T1000 (cell line): ENCODE measurements around the gene KRTAP6-2.

ENCODE experiments used
- DNase-seq: peaks from one replicate; lab custom pipeline; 2025; ENCODE audit warnings: mixed read lengths; lab: John Stamatoyannopoulos, UW

The KRTAP6-2 gene

GRCh38 chr21:30598802-30599201 lies at the start of gene KRTAP6-2:
Gene KRTAP6-2 (minus strand): TSS chr21:30598902. CDS start chr21:30598874, 28 bp downstream.
- DNase-seq: no peak

- no peak for DNase-seq
Measured at GRCh38 chr21:30646904-30647414, 48.3 kb upstream of the KRTAP6-2 start.

GRCh38 chr21:30642564-30642963 lies 43.9 kb upstream of the KRTAP6-2 start, which contains the start of gene KRTAP20-3:
Gene KRTAP20-3 (plus strand): TSS chr21:30642864.
- DNase-seq: no peak

GRCh38 chr21:30638686-30639085 lies 40.0 kb upstream of the KRTAP6-2 start:
- DNase-seq: no peak

GRCh38 chr21:30634906-30635305 lies 36.2 kb upstream of the KRTAP6-2 start, which contains the start of gene KRTAP20-2:
Gene KRTAP20-2 (plus strand): TSS chr21:30635206. CDS start chr21:30635264, 58 bp downstream.
- DNase-seq: no peak

GRCh38 chr21:30629200-30629599 lies 30.5 kb upstream of the KRTAP6-2 start:
- no peak for DNase-seq

- DNase-seq: no peak
Measured at GRCh38 chr21:30628109-30628508, 29.4 kb upstream of the KRTAP6-2 start.

GRCh38 chr21:30625449-30626165 lies 26.9 kb upstream of the KRTAP6-2 start:
- no peak for DNase-seq

GRCh38 chr21:30623362-30623761 lies 24.7 kb upstream of the KRTAP6-2 start:
- no peak for DNase-seq

- DNase-seq: no peak
Measured at GRCh38 chr21:30620522-30620921, 21.8 kb upstream of the KRTAP6-2 start, which contains the start of gene KRTAP20-4. Gene KRTAP20-4 (plus strand): TSS chr21:30620627.

GRCh38 chr21:30620080-30620479 lies 21.4 kb upstream of the KRTAP6-2 start:
- no peak for DNase-seq

GRCh38 chr21:30616125-30616524 lies 17.4 kb upstream of the KRTAP6-2 start, which contains the start of gene KRTAP20-1:
Gene KRTAP20-1 (plus strand): TSS chr21:30616425. CDS start chr21:30616455, 30 bp downstream.
- DNase-seq: no peak

- no peak for DNase-seq
Measured at GRCh38 chr21:30615199-30615598, 16.5 kb upstream of the KRTAP6-2 start.

GRCh38 chr21:30613836-30614235 lies 15.1 kb upstream of the KRTAP6-2 start, which contains the start of gene KRTAP6-1:
Gene KRTAP6-1 (minus strand): TSS chr21:30613930. CDS start chr21:30613904, 26 bp downstream.
- no peak for DNase-seq

GRCh38 chr21:30612132-30612531 lies 13.4 kb upstream of the KRTAP6-2 start:
- no peak for DNase-seq

GRCh38 chr21:30605968-30606367 lies 7.3 kb upstream of the KRTAP6-2 start:
- DNase-seq: no peak

- no peak for DNase-seq
Measured at GRCh38 chr21:30600787-30601186, 2.1 kb upstream of the KRTAP6-2 start, which contains the start of gene KRTAP22-1. Gene KRTAP22-1 (plus strand): TSS chr21:30601087.

GRCh38 chr21:30592140-30592539 lies 6.6 kb downstream of the KRTAP6-2 start, which contains the start of gene KRTAP6-3:
Gene KRTAP6-3 (plus strand): TSS chr21:30592440. CDS start chr21:30592446, 6 bp downstream.
- no peak for DNase-seq

GRCh38 chr21:30590297-30590696 lies 8.4 kb downstream of the KRTAP6-2 start, which contains the start of gene KRTAP22-2:
Gene KRTAP22-2 (minus strand): TSS chr21:30590397.
- DNase-seq: no peak

- no peak for DNase-seq
Measured at GRCh38 chr21:30582870-30583269, 15.8 kb downstream of the KRTAP6-2 start.

- no peak for DNase-seq
Measured at GRCh38 chr21:30580132-30580531, 18.6 kb downstream of the KRTAP6-2 start.

GRCh38 chr21:30579346-30579745 lies 19.4 kb downstream of the KRTAP6-2 start:
- DNase-seq: no peak

- no peak for DNase-seq
Measured at GRCh38 chr21:30577766-30578165, 20.9 kb downstream of the KRTAP6-2 start.
